NCI-H345 (cell line): ENCODE measurements around the gene NTNG1.
A peak's percentile ranks its signal among the peaks of the same experiment; 100 is the strongest.

Experiments
- DNase-seq: peaks from one replicate; lab custom pipeline; 2025; lab: John Stamatoyannopoulos, UW

Gene NTNG1

GRCh38 chr1:107501081-107501605 lies 360.3 kb downstream of the NTNG1 start:
- DNase-seq: no peak

GRCh38 chr1:107510347-107510746 lies 369.5 kb downstream of the NTNG1 start:
- DNase-seq: no peak

- DNase-seq: no peak
Measured at GRCh38 chr1:107512836-107513235, 372.0 kb downstream of the NTNG1 start.

GRCh38 chr1:107514841-107515240 lies 374.0 kb downstream of the NTNG1 start:
- no peak for DNase-seq

GRCh38 chr1:107515702-107516101 lies 374.9 kb downstream of the NTNG1 start:
- DNase-seq: no peak

- DNase-seq: no peak
Measured at GRCh38 chr1:107523061-107523460, 382.2 kb downstream of the NTNG1 start.

- no peak for DNase-seq
Measured at GRCh38 chr1:107523736-107524135, 382.9 kb downstream of the NTNG1 start.

GRCh38 chr1:107524301-107524700 lies 383.5 kb downstream of the NTNG1 start:
- DNase-seq: no peak

GRCh38 chr1:107525145-107525544 lies 384.3 kb downstream of the NTNG1 start:
- no peak for DNase-seq

- DNase-seq: peak; percentile 50
Measured at GRCh38 chr1:107525961-107526360, 385.1 kb downstream of the NTNG1 start.

GRCh38 chr1:107526524-107527198 lies 385.8 kb downstream of the NTNG1 start:
- DNase-seq: peak; percentile 64

GRCh38 chr1:107529511-107530149 lies 388.8 kb downstream of the NTNG1 start:
- peak; percentile 76 for DNase-seq

GRCh38 chr1:107530543-107530942 lies 389.7 kb downstream of the NTNG1 start:
- no peak for DNase-seq

GRCh38 chr1:107531065-107531908 lies 390.4 kb downstream of the NTNG1 start:
- DNase-seq: no peak

- peak; percentile 97 for DNase-seq
Measured at GRCh38 chr1:107532318-107532717, 391.5 kb downstream of the NTNG1 start.
